ENCODE results near the gene ARHGEF11. TPM values are rescaled to one million over a fixed set of nuclear protein-coding genes. Genes with fewer than 3 reads are reported as not detected.
A peak's percentile ranks its signal among the peaks of the same experiment; 100 is the strongest.

Gene ARHGEF11
- total RNA-seq, 1 donor from 2014 or later = 12.4 TPM

GRCh38 chr1:156944268-156944667 is 101.3 kb downstream of the ARHGEF11 start:
- H3K4me3 ChIP-seq (ENCODE audit: low read depth, low read length) = no peak overlapping the region
- DNase-seq (ENCODE audit: low read depth) (no peak), FAIRE-seq (peak; percentile 58)
- H3K36me3 ChIP-seq (ENCODE audit: control insufficient read depth, insufficient read depth, low read length) = peaks cover 38% of the 10 kb centered on the region
- H3K27me3 ChIP-seq (ENCODE audit: control insufficient read depth, insufficient read depth, low read length) = no peaks in the 10 kb centered on the region
- no peak for TF ChIP-seq CTCF (IDR thresholded peaks at IDR 0.05; ENCODE audit: insufficient read depth, low read length, severe bottlenecking)

GRCh38 chr1:156943756-156944155 is 101.8 kb downstream of the ARHGEF11 start:
- Histone ChIP-seq H3K27me3 (ENCODE audit: control insufficient read depth, insufficient read depth, low read length) (no peaks in the 10 kb centered on the region), H3K36me3 (ENCODE audit: control insufficient read depth, insufficient read depth, low read length) (peaks cover 36% of the 10 kb centered on the region), H3K4me3 (ENCODE audit: low read depth, low read length) (no peak overlapping the region)
- FAIRE-seq = no peak
- no peak for TF ChIP-seq CTCF (IDR thresholded peaks at IDR 0.05; ENCODE audit: insufficient read depth, low read length, severe bottlenecking)
- DNase-seq (ENCODE audit: low read depth) = no peak

GRCh38 chr1:156942576-156942975 is 103.0 kb downstream of the ARHGEF11 start:
- Histone ChIP-seq H3K27me3 (ENCODE audit: control insufficient read depth, insufficient read depth, low read length) (no peaks in the 10 kb centered on the region), H3K36me3 (ENCODE audit: control insufficient read depth, insufficient read depth, low read length) (peaks cover 36% of the 10 kb centered on the region), H3K4me3 (ENCODE audit: low read depth, low read length) (no peak overlapping the region)
- DNase-seq (ENCODE audit: low read depth) (no peak), FAIRE-seq (no peak)
- no peak for TF ChIP-seq CTCF (IDR thresholded peaks at IDR 0.05; ENCODE audit: insufficient read depth, low read length, severe bottlenecking)

GRCh38 chr1:156942176-156942575 is 103.4 kb downstream of the ARHGEF11 start:
- TF ChIP-seq CTCF (IDR thresholded peaks at IDR 0.05; ENCODE audit: insufficient read depth, low read length, severe bottlenecking) = no peak
- Histone ChIP-seq H3K4me3 (ENCODE audit: low read depth, low read length) (no peak overlapping the region), H3K27me3 (ENCODE audit: control insufficient read depth, insufficient read depth, low read length) (no peaks in the 10 kb centered on the region), H3K36me3 (ENCODE audit: control insufficient read depth, insufficient read depth, low read length) (peaks cover 35% of the 10 kb centered on the region)
- DNase-seq (ENCODE audit: low read depth) = no peak
- peak; percentile 40 for FAIRE-seq

GRCh38 chr1:156941675-156942074 is 103.9 kb downstream of the ARHGEF11 start:
- H3K27me3 ChIP-seq (ENCODE audit: control insufficient read depth, insufficient read depth, low read length) = no peaks in the 10 kb centered on the region
- DNase-seq (ENCODE audit: low read depth) (no peak), FAIRE-seq (no peak)
- H3K36me3 ChIP-seq (ENCODE audit: control insufficient read depth, insufficient read depth, low read length) = peaks cover 34% of the 10 kb centered on the region
- TF ChIP-seq CTCF (IDR thresholded peaks at IDR 0.05; ENCODE audit: insufficient read depth, low read length, severe bottlenecking) = no peak
- no peak overlapping the region for H3K4me3 ChIP-seq (ENCODE audit: low read depth, low read length)

GRCh38 chr1:156939786-156940334 is 105.7 kb downstream of the ARHGEF11 start:
- Histone ChIP-seq H3K36me3 (ENCODE audit: control insufficient read depth, insufficient read depth, low read length) (peaks cover 29% of the 10 kb centered on the region), H3K4me3 (ENCODE audit: low read depth, low read length) (no peak overlapping the region), H3K27me3 (ENCODE audit: control insufficient read depth, insufficient read depth, low read length) (no peaks in the 10 kb centered on the region)
- no peak for TF ChIP-seq CTCF (IDR thresholded peaks at IDR 0.05; ENCODE audit: insufficient read depth, low read length, severe bottlenecking)
- no peak for DNase-seq (ENCODE audit: low read depth)
- FAIRE-seq = no peak
